Measurements from ENCODE around the gene EPHA6.

EPHA6 gene

DNA sequence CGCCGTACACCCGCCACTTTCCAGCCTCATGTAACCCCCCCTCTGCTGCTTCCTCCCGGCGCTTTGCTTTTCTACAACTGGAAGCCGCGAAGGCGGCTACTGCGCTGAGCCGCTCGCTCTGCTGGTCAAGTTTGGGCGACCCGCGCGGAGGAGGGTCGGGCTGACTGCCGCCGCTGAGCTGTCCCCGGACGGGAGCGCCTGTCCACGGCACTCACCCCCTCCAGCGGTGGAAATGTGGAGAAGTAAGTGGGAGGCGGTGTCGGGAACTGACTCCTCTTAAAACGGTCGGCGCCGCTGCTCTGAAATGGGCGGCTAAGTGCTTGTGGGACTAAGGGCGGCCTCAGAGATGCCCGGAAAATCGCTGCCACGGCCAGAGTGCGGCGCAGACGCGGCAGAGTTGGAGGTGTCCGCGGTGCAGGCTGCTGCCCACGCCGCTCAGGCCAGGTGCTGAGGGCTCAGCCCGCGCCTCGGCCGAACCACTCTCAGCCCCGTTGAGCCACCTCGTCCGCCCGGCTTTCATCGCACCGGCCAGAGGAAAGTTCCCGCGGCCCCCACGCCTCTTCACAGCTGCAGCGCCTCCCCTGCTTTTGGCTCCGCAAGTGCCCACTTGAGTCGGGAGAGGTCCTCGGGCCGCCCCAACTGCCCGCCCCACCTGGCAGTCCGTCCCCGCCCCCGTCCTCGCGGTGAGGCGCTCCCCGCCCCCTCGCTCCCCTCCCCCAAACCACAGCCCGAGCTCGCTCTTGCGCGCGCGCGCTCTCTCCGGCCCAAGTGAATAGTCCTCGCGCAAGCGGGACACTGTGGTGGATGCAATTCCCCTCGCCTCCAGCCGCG is at the start of gene EPHA6:
Gene EPHA6 (plus strand): TSS at position 775 of the 831 bp plus-strand sequence.
- DNase-seq (ENCODE audit: low read depth, low spot score): peak; percentile 23

DNA sequence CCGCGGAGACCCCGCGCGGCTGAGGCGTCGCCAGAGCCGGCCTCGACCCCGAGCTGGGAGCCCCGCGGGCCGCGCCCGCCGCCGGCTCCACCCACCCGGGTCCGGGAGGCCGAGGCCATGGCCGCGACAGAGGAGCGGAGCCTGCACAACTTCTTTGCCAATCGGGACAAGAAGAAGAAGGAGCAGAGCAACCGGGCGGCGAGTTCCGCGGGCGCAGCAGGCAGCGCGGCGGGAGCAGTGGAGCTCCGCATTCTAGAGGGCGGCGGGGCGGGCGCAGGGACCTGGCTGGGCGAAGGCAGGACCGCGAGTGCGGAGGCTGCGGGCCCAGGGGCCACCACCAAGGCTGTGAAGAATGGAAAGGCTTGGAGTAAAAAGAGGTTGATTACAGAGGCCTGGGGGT is 37.6 kb upstream of the EPHA6 start:
- DNase-seq (ENCODE audit: low read depth, low spot score): no peak

DNA sequence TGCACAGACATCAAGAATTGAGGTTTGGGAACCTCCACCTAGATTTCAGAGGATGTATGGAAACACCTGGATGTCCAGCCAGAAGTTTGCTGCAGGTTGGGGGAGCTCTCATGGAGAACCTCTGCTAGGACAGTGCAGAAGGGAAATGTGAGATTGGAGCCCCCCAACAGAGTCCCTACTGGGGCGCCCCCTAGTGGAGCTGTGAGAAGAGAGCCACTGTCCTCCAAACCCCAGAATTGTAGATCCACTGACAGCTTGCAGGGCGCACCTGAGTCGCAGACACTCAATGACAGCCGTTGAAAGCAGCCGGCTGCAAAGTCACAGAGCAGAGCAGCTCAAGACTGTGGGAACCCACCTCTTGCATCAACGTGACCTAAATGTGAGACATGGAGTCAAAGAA is 34.6 kb upstream of the EPHA6 start:
- no peak for DNase-seq (ENCODE audit: low read depth, low spot score)

DNA sequence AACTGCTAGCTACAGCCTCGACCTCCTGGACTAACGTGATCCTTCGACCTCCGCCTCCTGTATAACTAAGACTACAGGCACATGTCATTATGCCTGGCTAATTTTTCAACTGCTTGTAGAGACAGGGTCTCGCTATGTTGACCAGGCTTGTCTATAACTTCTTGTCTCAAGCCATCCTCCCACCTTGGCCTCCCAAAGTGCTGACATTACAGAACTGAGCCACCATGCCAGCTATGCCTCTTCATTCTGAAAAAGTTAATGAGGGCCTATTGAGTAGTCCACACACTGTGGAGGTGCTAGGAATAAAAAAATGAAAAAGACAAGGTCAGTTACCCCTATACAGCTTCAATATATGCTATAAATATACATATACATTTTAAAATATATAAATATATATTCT is 18.3 kb upstream of the EPHA6 start:
- DNase-seq (ENCODE audit: low read depth, low spot score): no peak

DNA sequence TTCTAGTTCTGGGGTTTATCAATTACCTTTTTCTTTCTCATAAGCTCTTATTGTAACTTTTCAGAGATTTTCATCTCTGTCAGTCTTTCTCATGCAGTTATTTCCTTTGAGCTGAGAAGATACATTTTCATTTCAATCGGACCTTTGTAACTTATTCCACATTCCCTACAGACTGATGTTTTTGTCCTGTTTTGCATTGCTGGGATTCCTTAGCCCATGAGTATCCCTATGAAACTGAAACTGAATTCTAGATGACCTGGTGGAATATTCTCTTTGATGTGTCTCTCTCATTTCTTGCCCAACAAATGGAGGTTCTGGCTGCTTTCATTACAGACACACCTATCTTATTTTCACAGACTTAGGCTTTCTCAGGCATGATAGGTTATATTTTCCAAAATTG is 10.5 kb upstream of the EPHA6 start:
- DNase-seq (ENCODE audit: low read depth, low spot score): peak; percentile 65

DNA sequence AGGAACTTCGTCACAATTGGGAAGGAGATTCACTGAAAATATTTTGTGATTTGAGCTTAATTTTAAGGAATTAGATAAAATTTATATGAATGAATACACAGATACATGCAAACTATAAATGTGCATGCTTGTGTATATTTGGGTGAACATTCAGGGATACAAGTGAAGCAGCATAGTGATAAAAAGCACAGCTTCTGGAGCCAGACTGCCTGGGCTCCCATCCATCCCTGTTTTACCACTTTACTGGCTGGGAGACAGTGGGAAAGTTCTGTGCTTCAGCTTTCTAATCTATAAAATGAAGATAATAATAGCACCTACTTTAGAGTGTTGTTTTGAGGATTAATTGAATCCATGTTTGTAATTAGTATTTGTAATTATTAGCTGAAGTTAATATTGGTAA is 8.1 kb upstream of the EPHA6 start:
- DNase-seq (ENCODE audit: low read depth, low spot score): no peak

- peak; percentile 38 for DNase-seq (ENCODE audit: low read depth, low spot score)
Observed at GRCh38 chr3:96813134-96813819, 1.1 kb upstream of the EPHA6 start.

- DNase-seq (ENCODE audit: low read depth, low spot score): no peak
Observed at GRCh38 chr3:96814651-96815567, 515 bp downstream of the EPHA6 start.

GRCh38 chr3:96831175-96831574 is 16.8 kb downstream of the EPHA6 start:
- no peak for DNase-seq (ENCODE audit: low read depth, low spot score)

GRCh38 chr3:96833301-96833700 is 18.9 kb downstream of the EPHA6 start:
- no peak for DNase-seq (ENCODE audit: low read depth, low spot score)

- no peak for DNase-seq (ENCODE audit: low read depth, low spot score)
Observed at GRCh38 chr3:96836153-96836915, 21.9 kb downstream of the EPHA6 start.

- no peak for DNase-seq (ENCODE audit: low read depth, low spot score)
Observed at GRCh38 chr3:96843505-96844203, 29.3 kb downstream of the EPHA6 start.

DNA sequence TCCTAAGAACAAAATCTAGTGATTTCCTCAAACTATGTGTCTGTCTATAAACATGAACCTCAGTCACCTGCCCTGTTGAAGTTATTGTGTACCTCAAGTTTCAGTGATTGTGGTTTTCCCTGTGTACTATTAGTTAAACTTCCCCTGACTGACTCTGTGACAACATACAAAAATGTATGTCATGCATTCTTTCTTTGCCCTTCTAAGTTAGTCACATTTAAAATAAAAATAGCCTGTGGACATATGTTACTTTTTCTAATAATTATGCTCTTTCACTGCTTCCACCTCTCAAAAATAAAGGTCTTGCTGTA is 29.8 kb downstream of the EPHA6 start:
- DNase-seq (ENCODE audit: low read depth, low spot score): no peak

GRCh38 chr3:96852849-96853248 is 38.5 kb downstream of the EPHA6 start:
- no peak for DNase-seq (ENCODE audit: low read depth, low spot score)

- no peak for DNase-seq (ENCODE audit: low read depth, low spot score)
Observed at GRCh38 chr3:96860882-96861281, 46.5 kb downstream of the EPHA6 start.

- DNase-seq (ENCODE audit: low read depth, low spot score): peak; percentile 12
Observed at GRCh38 chr3:96863129-96863740, 48.8 kb downstream of the EPHA6 start.

GRCh38 chr3:96865605-96866004 is 51.2 kb downstream of the EPHA6 start:
- no peak for DNase-seq (ENCODE audit: low read depth, low spot score)

GRCh38 chr3:96869316-96869715 is 54.9 kb downstream of the EPHA6 start:
- no peak for DNase-seq (ENCODE audit: low read depth, low spot score)

GRCh38 chr3:96877510-96877909 is 63.1 kb downstream of the EPHA6 start:
- no peak for DNase-seq (ENCODE audit: low read depth, low spot score)

GRCh38 chr3:96900031-96900430 is 85.6 kb downstream of the EPHA6 start:
- DNase-seq (ENCODE audit: low read depth, low spot score): no peak
